Measurements from ENCODE around the gene OR10Z1.

The OR10Z1 gene

GRCh38 chr1:158604968-158605367, at the start of gene OR10Z1:
Gene OR10Z1 (plus strand): TSS chr1:158605268. CDS start chr1:158606439, 1,171 bp downstream.
- DNase-seq: no peak

- DNase-seq: no peak
Measured at GRCh38 chr1:158559696-158560095, 45.4 kb upstream of the OR10Z1 start.

GRCh38 chr1:158563853-158564252, 41.2 kb upstream of the OR10Z1 start:
- DNase-seq: no peak

GRCh38 chr1:158564608-158565007, 40.5 kb upstream of the OR10Z1 start:
- no peak for DNase-seq

- no peak for DNase-seq
Measured at GRCh38 chr1:158570480-158570879, 34.6 kb upstream of the OR10Z1 start, which contains the start of gene OR6P1. Gene OR6P1 (minus strand): TSS chr1:158570580. CDS start chr1:158563604, 6,976 bp downstream.

GRCh38 chr1:158572226-158572625, 32.8 kb upstream of the OR10Z1 start:
- no peak for DNase-seq

GRCh38 chr1:158577561-158577960, 27.5 kb upstream of the OR10Z1 start:
- DNase-seq: no peak

- no peak for DNase-seq
Measured at GRCh38 chr1:158579733-158580132, 25.3 kb upstream of the OR10Z1 start, which contains the start of gene OR10X1. Gene OR10X1 (minus strand): TSS chr1:158579899. CDS start chr1:158579899, 0 bp downstream.

GRCh38 chr1:158583962-158584361, 21.1 kb upstream of the OR10Z1 start:
- DNase-seq: no peak

- no peak for DNase-seq
Measured at GRCh38 chr1:158586942-158587341, 18.1 kb upstream of the OR10Z1 start.

GRCh38 chr1:158600735-158601134, 4.3 kb upstream of the OR10Z1 start:
- no peak for DNase-seq

- DNase-seq: no peak
Measured at GRCh38 chr1:158607296-158607695, 2.2 kb downstream of the OR10Z1 start.

GRCh38 chr1:158611916-158612315, 6.8 kb downstream of the OR10Z1 start:
- no peak for DNase-seq

GRCh38 chr1:158613764-158614163, 8.7 kb downstream of the OR10Z1 start:
- no peak for DNase-seq

- DNase-seq: no peak
Measured at GRCh38 chr1:158638146-158638545, 33.1 kb downstream of the OR10Z1 start.

- DNase-seq: no peak
Measured at GRCh38 chr1:158638904-158639303, 33.8 kb downstream of the OR10Z1 start.

GRCh38 chr1:158644449-158644848, 39.4 kb downstream of the OR10Z1 start:
- no peak for DNase-seq

- DNase-seq: no peak
Measured at GRCh38 chr1:158646465-158646864, 41.4 kb downstream of the OR10Z1 start.

- DNase-seq: no peak
Measured at GRCh38 chr1:158649052-158649451, 44.0 kb downstream of the OR10Z1 start.

GRCh38 chr1:158652721-158653334, 47.8 kb downstream of the OR10Z1 start:
- no peak for DNase-seq

GRCh38 chr1:158654086-158654485, 49.0 kb downstream of the OR10Z1 start:
- no peak for DNase-seq

- DNase-seq: no peak
Measured at GRCh38 chr1:158654571-158654970, 49.5 kb downstream of the OR10Z1 start.
